ENCODE data around the gene ZEB2.

ZEB2 gene

GRCh38 chr2:144493027-144493809, 26.7 kb downstream of the ZEB2 start:
- DNase-seq, result no peak

- DNase-seq, result no peak
Observed at GRCh38 chr2:144490857-144491256, 29.1 kb downstream of the ZEB2 start.

GRCh38 chr2:144490017-144490416, 29.9 kb downstream of the ZEB2 start:
- no peak for DNase-seq

GRCh38 chr2:144489315-144489916, 30.5 kb downstream of the ZEB2 start:
- peak; percentile 57 for DNase-seq

GRCh38 chr2:144484201-144484948, 35.5 kb downstream of the ZEB2 start:
- DNase-seq, result no peak

GRCh38 chr2:144481666-144482065, 38.3 kb downstream of the ZEB2 start:
- DNase-seq, result no peak

GRCh38 chr2:144481109-144481508, 38.8 kb downstream of the ZEB2 start:
- no peak for DNase-seq

- DNase-seq, result no peak
Observed at GRCh38 chr2:144480285-144480684, 39.6 kb downstream of the ZEB2 start.

- no peak for DNase-seq
Observed at GRCh38 chr2:144479659-144480058, 40.3 kb downstream of the ZEB2 start.

- no peak for DNase-seq
Observed at GRCh38 chr2:144479138-144479537, 40.8 kb downstream of the ZEB2 start.

GRCh38 chr2:144477957-144478311, 42.0 kb downstream of the ZEB2 start:
- no peak for DNase-seq

- DNase-seq, result no peak
Observed at GRCh38 chr2:144477281-144477956, 42.5 kb downstream of the ZEB2 start.

- no peak for DNase-seq
Observed at GRCh38 chr2:144476682-144477081, 43.2 kb downstream of the ZEB2 start.

GRCh38 chr2:144475569-144476275, 44.2 kb downstream of the ZEB2 start:
- DNase-seq, result no peak

GRCh38 chr2:144475044-144475443, 44.9 kb downstream of the ZEB2 start:
- no peak for DNase-seq

- DNase-seq, result no peak
Observed at GRCh38 chr2:144474017-144474416, 45.9 kb downstream of the ZEB2 start.

GRCh38 chr2:144472911-144473310, 47.0 kb downstream of the ZEB2 start:
- no peak for DNase-seq

GRCh38 chr2:144472046-144472412, 47.9 kb downstream of the ZEB2 start:
- no peak for DNase-seq

- no peak for DNase-seq
Observed at GRCh38 chr2:144471305-144472045, 48.4 kb downstream of the ZEB2 start.

- no peak for DNase-seq
Observed at GRCh38 chr2:144470816-144471215, 49.1 kb downstream of the ZEB2 start.

- peak; percentile 18 for DNase-seq
Observed at GRCh38 chr2:144470334-144470733, 49.6 kb downstream of the ZEB2 start.

- peak; percentile 3 for DNase-seq
Observed at GRCh38 chr2:144469798-144470197, 50.1 kb downstream of the ZEB2 start.
